Measurements from ENCODE around the gene SUSD2. TPM values are rescaled to one million over a fixed set of nuclear protein-coding genes. Genes with fewer than 3 reads are reported as not detected.

The SUSD2 gene
- polyA plus RNA-seq, 1 donor (not counting 4 experiments of a cell fraction or from before 2014, with no cell fraction given) = 0.01 TPM

DNA sequence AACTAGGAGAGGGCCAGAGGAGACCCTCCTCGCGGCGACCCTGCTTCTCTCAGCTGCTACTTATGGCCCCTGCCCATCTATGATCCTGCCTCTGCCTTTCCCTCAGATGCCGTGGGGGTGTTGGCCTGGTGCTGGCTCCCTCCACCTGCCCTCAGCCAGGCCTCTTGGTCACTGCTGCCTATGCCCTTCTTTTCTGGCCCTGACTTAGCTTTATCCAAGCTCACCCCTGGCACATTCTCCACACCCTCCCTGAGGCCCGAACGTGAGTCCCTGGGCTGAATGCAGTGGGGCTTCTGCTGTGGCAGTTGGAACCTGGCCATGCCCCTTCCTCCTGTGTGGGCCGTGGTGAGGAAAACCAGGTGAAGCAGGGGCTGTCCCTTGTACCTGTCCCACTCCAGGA lies 19.8 kb upstream of the SUSD2 start:
- Histone ChIP-seq H3K9me3 (ENCODE audit: control insufficient read depth, low read depth, low read length) (no peaks in the 10 kb centered on the region), H4K20me1 (ENCODE audit: control insufficient read depth, extremely low read depth, insufficient read depth, low read length) (peaks cover 13% of the 10 kb centered on the region), H3K9ac (ENCODE audit: control insufficient read depth, extremely low read depth, insufficient read depth, low read length) (no peak overlapping the region), H3K27me3 (ENCODE audit: control insufficient read depth, extremely low read depth, insufficient read depth, low read length) (no peaks in the 10 kb centered on the region), H3K27ac (ENCODE audit: control insufficient read depth, insufficient read depth, low read length) (no peak overlapping the region), H2AFZ (ENCODE audit: control insufficient read depth, low read length) (no peak overlapping the region), H3K4me1 (ENCODE audit: control insufficient read depth, extremely low read depth, insufficient read depth, low read length) (peaks cover 11% of the 10 kb centered on the region), H3K4me2 (ENCODE audit: control insufficient read depth, extremely low read depth, insufficient read depth, low read depth, low read length) (no peak overlapping the region), H3K4me3 (ENCODE audit: control insufficient read depth in 2 of 3, extremely low read depth in 1 of 3, insufficient read depth in 2 of 3, low read depth in 1 of 3, low read length in 3 of 3) (no peak overlapping the region), H3K36me3 (ENCODE audit: control insufficient read depth in 2 of 2, extremely low read depth in 1 of 2, insufficient read depth in 2 of 2, low read length in 2 of 2) (peaks cover 5 to 7% of the 10 kb centered on the region in 2 experiments), H3K9me1 (ENCODE audit: control insufficient read depth, extremely low read depth, insufficient read depth, low read length) (peaks cover 3% of the 10 kb centered on the region), H3K79me2 (ENCODE audit: control insufficient read depth, insufficient read depth, low read length) (no peaks in the 10 kb centered on the region)
- no peak for TF ChIP-seq EZH2 (IDR thresholded peaks at IDR 0.05; ENCODE audit: low read length)
- TF ChIP-seq, protein P1, sequence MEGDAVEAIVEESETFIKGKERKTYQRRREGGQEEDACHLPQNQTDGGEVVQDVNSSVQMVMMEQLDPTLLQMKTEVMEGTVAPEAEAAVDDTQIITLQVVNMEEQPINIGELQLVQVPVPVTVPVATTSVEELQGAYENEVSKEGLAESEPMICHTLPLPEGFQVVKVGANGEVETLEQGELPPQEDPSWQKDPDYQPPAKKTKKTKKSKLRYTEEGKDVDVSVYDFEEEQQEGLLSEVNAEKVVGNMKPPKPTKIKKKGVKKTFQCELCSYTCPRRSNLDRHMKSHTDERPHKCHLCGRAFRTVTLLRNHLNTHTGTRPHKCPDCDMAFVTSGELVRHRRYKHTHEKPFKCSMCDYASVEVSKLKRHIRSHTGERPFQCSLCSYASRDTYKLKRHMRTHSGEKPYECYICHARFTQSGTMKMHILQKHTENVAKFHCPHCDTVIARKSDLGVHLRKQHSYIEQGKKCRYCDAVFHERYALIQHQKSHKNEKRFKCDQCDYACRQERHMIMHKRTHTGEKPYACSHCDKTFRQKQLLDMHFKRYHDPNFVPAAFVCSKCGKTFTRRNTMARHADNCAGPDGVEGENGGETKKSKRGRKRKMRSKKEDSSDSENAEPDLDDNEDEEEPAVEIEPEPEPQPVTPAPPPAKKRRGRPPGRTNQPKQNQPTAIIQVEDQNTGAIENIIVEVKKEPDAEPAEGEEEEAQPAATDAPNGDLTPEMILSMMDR (optimal IDR thresholded peaks at IDR 0.05 in 1 of 3, IDR thresholded peaks at IDR 0.05 in 1 of 3, conservative IDR thresholded peaks at IDR 0.05 in 1 of 3; ENCODE audit: extremely low read depth in 1 of 3, insufficient read depth in 2 of 3, low read length in 3 of 3) = no peak
- dilution Hi-C loops (cut with MboI; ENCODE audit: extremely low pct_ligation_motif_present, low sequenced_read_pairs) = no loop called here
- no peak for FAIRE-seq
- no peak for DNase-seq (ENCODE audit: low read depth, low spot score)

DNA sequence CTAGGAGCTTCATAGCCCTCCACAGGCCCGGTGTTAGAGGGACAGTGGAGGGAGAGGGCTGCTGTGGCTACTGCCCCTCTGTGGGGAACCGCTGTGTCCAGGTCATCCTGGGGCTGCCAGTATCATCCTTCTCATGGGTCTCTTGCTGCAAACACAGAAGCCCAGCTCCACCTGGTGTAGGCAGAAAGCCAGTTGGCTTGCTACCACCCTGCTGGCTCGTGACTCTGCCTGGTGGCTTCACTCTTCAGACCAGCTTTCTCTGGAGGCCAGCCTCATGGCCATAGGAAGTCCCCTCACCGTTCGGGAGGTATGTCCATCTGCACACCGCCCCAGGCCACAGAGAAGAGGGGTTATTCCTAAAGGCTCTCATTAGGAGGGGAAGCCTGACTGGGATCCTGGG lies 19.4 kb upstream of the SUSD2 start:
- peaks cover 3% of the 10 kb centered on the region for H3K9me1 ChIP-seq (ENCODE audit: control insufficient read depth, extremely low read depth, insufficient read depth, low read length)
- H3K36me3 ChIP-seq (ENCODE audit: control insufficient read depth in 2 of 2, extremely low read depth in 1 of 2, insufficient read depth in 2 of 2, low read length in 2 of 2) = peaks cover 5 to 7% of the 10 kb centered on the region in 2 experiments
- no peaks in the 10 kb centered on the region for H3K79me2 ChIP-seq (ENCODE audit: control insufficient read depth, insufficient read depth, low read length)
- peaks cover 6% of the 10 kb centered on the region for H3K4me1 ChIP-seq (ENCODE audit: control insufficient read depth, extremely low read depth, insufficient read depth, low read length)
- H3K9me3 ChIP-seq (ENCODE audit: control insufficient read depth, low read depth, low read length) = no peaks in the 10 kb centered on the region
- dilution Hi-C loops (cut with MboI; ENCODE audit: extremely low pct_ligation_motif_present, low sequenced_read_pairs) = no loop called here
- FAIRE-seq (no peak), DNase-seq (ENCODE audit: low read depth, low spot score) (no peak)
- no peaks in the 10 kb centered on the region for H3K27me3 ChIP-seq (ENCODE audit: control insufficient read depth, extremely low read depth, insufficient read depth, low read length)
- peaks cover 12% of the 10 kb centered on the region for H4K20me1 ChIP-seq (ENCODE audit: control insufficient read depth, extremely low read depth, insufficient read depth, low read length)
- H2AFZ ChIP-seq (ENCODE audit: control insufficient read depth, low read length) = no peak overlapping the region
- H3K4me3 ChIP-seq (ENCODE audit: control insufficient read depth in 2 of 3, extremely low read depth in 1 of 3, insufficient read depth in 2 of 3, low read depth in 1 of 3, low read length in 3 of 3) = no peak overlapping the region
- no peak for TF ChIP-seq EZH2 (IDR thresholded peaks at IDR 0.05; ENCODE audit: low read length)
- TF ChIP-seq, protein P1 (optimal IDR thresholded peaks at IDR 0.05 in 1 of 3, IDR thresholded peaks at IDR 0.05 in 1 of 3, conservative IDR thresholded peaks at IDR 0.05 in 1 of 3; ENCODE audit: extremely low read depth in 1 of 3, insufficient read depth in 2 of 3, low read length in 3 of 3) = no peak
- no peak overlapping the region for H3K4me2 ChIP-seq (ENCODE audit: control insufficient read depth, extremely low read depth, insufficient read depth, low read depth, low read length)
- no peak overlapping the region for H3K9ac ChIP-seq (ENCODE audit: control insufficient read depth, extremely low read depth, insufficient read depth, low read length)
- no peak overlapping the region for H3K27ac ChIP-seq (ENCODE audit: control insufficient read depth, insufficient read depth, low read length)

Measured in keratinocyte (primary cell).